Astrocyte (in vitro differentiated cells and primary cell): Measurements from ENCODE around the gene NEURL1.

Experiments used
- EZH2 ChIP-seq: IDR thresholded peaks from 2 replicates; pipeline ENCODE4 v1.6.1; 2012; ENCODE audit warnings: mild to moderate bottlenecking, low read length, inconsistent platforms; ENCODE audit not compliant: insufficient read depth
- TF ChIP-seq, protein P1 (sequence below): IDR thresholded peaks from 2 replicates; pipeline ENCODE4 v1.5.1; 2011; ENCODE audit warnings: low read depth, mild to moderate bottlenecking, inconsistent platforms, low read length, moderate library complexity; ENCODE audit not compliant: insufficient read depth

DNA sequence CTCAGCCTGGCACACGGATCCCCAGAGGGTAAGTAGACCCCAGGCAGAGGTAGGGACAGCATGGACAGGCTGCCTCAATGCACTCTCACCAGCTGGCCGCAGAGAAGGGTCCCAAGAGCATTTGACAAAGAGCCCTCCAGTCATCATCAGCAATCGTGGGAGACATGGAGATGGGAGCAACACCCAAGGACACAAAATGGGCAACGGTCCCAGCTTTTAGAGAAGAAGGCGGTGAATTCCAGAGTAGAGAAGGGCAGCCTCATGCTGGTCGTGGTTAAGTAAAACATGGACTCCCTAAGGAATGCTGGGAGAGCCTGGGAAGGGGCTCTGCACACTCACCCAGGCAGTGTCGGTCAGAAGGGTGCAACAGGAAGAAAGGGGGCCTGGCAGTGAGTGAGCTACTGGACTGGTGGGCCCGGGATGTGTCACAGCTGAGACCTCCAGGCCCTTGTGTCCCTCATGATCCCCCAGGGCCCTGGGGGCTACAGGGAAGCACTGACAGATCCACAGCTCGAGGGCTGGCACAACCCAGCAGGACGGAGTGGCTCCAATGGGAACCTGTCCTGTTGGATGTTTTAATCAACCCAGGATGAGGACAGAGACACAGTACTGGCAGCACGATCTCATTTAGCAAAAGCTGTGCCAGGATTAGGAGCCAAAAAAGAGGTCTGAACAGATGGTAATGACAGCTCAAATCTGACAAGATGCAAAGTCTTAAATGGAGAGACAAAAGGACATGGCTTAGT lies 147.1 kb downstream of the NEURL1 start:
- TF ChIP-seq, protein P1, sequence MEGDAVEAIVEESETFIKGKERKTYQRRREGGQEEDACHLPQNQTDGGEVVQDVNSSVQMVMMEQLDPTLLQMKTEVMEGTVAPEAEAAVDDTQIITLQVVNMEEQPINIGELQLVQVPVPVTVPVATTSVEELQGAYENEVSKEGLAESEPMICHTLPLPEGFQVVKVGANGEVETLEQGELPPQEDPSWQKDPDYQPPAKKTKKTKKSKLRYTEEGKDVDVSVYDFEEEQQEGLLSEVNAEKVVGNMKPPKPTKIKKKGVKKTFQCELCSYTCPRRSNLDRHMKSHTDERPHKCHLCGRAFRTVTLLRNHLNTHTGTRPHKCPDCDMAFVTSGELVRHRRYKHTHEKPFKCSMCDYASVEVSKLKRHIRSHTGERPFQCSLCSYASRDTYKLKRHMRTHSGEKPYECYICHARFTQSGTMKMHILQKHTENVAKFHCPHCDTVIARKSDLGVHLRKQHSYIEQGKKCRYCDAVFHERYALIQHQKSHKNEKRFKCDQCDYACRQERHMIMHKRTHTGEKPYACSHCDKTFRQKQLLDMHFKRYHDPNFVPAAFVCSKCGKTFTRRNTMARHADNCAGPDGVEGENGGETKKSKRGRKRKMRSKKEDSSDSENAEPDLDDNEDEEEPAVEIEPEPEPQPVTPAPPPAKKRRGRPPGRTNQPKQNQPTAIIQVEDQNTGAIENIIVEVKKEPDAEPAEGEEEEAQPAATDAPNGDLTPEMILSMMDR, result no peak
- TF ChIP-seq EZH2, result no peak
